ENCODE results near the gene ZNF319. TPM values are rescaled to one million over a fixed set of nuclear protein-coding genes. Genes with fewer than 3 reads are reported as not detected.

The ZNF319 gene
- total RNA-seq, 1 donor: 4.3 TPM

DNA sequence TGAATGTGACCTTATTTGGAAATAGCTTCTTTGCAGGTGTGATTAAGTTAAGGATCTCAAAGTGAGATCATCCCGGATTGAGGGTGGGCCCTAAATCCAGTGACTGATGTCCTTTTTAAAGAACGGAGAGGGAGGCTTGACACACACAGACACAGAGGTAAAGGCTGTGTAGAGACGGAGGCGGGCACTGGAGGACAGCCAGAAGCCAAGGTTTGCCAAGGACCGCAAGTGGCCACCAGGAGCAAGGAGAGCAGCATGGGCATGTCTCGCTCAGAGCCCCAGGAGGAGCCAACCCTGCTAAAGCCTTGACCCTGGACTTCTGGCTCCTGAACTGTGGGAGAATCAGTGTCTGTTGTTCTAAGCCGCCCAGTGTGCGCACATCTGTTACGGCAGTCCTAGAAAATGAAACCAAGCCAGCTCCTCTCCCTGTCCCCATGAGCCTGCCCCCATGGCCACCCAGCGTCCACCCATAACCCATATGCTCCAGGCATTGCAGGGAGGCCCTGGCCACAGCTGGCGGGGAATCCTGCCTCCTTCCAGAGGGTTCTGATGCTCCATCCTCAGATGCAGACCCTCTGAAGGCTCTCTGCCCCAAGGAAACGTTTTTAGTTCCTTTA, 44.8 kb downstream of the ZNF319 start:
- H3K27me3 ChIP-seq (ENCODE audit: insufficient read depth, low read length): peaks cover 5% of the 10 kb centered on the region
- H3K27ac ChIP-seq (ENCODE audit: low read depth, low read length): no peak overlapping the region
- H3K4me3 ChIP-seq (ENCODE audit: insufficient read depth, low read length): no peak overlapping the region
- TF ChIP-seq, protein P1, sequence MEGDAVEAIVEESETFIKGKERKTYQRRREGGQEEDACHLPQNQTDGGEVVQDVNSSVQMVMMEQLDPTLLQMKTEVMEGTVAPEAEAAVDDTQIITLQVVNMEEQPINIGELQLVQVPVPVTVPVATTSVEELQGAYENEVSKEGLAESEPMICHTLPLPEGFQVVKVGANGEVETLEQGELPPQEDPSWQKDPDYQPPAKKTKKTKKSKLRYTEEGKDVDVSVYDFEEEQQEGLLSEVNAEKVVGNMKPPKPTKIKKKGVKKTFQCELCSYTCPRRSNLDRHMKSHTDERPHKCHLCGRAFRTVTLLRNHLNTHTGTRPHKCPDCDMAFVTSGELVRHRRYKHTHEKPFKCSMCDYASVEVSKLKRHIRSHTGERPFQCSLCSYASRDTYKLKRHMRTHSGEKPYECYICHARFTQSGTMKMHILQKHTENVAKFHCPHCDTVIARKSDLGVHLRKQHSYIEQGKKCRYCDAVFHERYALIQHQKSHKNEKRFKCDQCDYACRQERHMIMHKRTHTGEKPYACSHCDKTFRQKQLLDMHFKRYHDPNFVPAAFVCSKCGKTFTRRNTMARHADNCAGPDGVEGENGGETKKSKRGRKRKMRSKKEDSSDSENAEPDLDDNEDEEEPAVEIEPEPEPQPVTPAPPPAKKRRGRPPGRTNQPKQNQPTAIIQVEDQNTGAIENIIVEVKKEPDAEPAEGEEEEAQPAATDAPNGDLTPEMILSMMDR (IDR thresholded peaks at IDR 0.05; ENCODE audit: extremely low read depth, low read depth, low read length): no peak
- H3K79me2 ChIP-seq (ENCODE audit: insufficient read depth, low read length): no peaks in the 10 kb centered on the region
- H3K36me3 ChIP-seq (ENCODE audit: insufficient read depth, low read length): no peaks in the 10 kb centered on the region
- DNase-seq (ENCODE audit: insufficient read length, low spot score, missing footprints): peak; percentile 86
- H4K20me1 ChIP-seq (ENCODE audit: insufficient read depth, low read length): no peaks in the 10 kb centered on the region
- H3K9me3 ChIP-seq (ENCODE audit: low read depth, low read length): no peaks in the 10 kb centered on the region
- H3K4me1 ChIP-seq (ENCODE audit: insufficient read depth, low read length): no peaks in the 10 kb centered on the region
- H3K4me2 ChIP-seq (ENCODE audit: insufficient read depth, low read length): no peak overlapping the region
- no peak overlapping the region for H2AFZ ChIP-seq (ENCODE audit: low read length)

DNA sequence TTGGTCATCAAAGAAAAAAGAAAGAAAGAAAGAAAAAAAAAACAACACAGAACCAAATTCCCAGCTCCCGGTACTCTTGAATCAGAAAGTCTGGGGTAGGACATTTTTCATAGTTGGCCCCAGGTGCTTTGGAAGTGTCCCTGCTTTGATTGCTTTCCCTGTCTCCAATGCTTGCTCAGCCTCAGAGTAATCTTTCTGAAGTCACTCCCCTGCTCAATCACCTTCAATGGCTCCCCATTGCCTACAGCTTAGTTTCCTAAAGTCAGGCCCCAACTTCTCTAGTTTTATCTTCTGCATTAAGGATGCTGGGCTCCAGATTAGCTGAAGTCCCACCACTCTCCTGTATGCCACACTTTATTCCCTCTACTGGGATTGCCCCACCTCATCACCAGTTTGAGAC, 46.6 kb downstream of the ZNF319 start:
- Histone ChIP-seq H3K4me3 (ENCODE audit: insufficient read depth, low read length) (no peak overlapping the region), H3K4me2 (ENCODE audit: insufficient read depth, low read length) (no peak overlapping the region), H3K79me2 (ENCODE audit: insufficient read depth, low read length) (no peaks in the 10 kb centered on the region), H3K4me1 (ENCODE audit: insufficient read depth, low read length) (no peaks in the 10 kb centered on the region), H3K27ac (ENCODE audit: low read depth, low read length) (no peak overlapping the region), H3K27me3 (ENCODE audit: insufficient read depth, low read length) (no peaks in the 10 kb centered on the region), H3K9me3 (ENCODE audit: low read depth, low read length) (no peaks in the 10 kb centered on the region), H2AFZ (ENCODE audit: low read length) (no peak overlapping the region), H4K20me1 (ENCODE audit: insufficient read depth, low read length) (no peaks in the 10 kb centered on the region), H3K36me3 (ENCODE audit: insufficient read depth, low read length) (no peaks in the 10 kb centered on the region)
- DNase-seq (ENCODE audit: insufficient read length, low spot score, missing footprints): peak; percentile 43
- TF ChIP-seq, protein P1 (IDR thresholded peaks at IDR 0.05; ENCODE audit: extremely low read depth, low read depth, low read length): no peak

DNA sequence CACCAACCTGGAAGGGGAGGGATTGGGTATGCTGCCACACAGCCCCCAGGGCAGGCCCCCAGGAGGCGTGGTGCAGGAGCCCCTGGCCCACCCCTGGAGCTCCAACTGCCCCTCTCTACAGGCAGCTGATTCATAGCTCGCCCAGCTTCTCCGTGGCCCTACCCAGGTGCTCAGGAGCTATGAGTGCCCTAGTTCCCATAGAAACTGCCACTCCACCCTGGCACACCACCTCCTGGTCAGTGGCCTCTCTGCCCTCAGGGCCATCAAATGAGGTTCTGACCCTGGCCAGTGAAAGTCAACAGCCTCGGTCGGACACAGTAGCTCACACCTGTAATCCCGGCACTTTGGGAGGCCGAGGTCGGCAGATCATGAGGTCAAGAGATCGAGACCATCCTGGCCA, 47.6 kb downstream of the ZNF319 start:
- Histone ChIP-seq H3K4me3 (ENCODE audit: insufficient read depth, low read length) (no peak overlapping the region), H3K4me1 (ENCODE audit: insufficient read depth, low read length) (no peaks in the 10 kb centered on the region), H3K4me2 (ENCODE audit: insufficient read depth, low read length) (no peak overlapping the region), H2AFZ (ENCODE audit: low read length) (no peak overlapping the region), H3K36me3 (ENCODE audit: insufficient read depth, low read length) (no peaks in the 10 kb centered on the region), H3K79me2 (ENCODE audit: insufficient read depth, low read length) (no peaks in the 10 kb centered on the region), H3K27me3 (ENCODE audit: insufficient read depth, low read length) (peaks cover 3% of the 10 kb centered on the region), H3K9me3 (ENCODE audit: low read depth, low read length) (no peaks in the 10 kb centered on the region), H4K20me1 (ENCODE audit: insufficient read depth, low read length) (no peaks in the 10 kb centered on the region), H3K27ac (ENCODE audit: low read depth, low read length) (no peak overlapping the region)
- TF ChIP-seq, protein P1 (IDR thresholded peaks at IDR 0.05; ENCODE audit: extremely low read depth, low read depth, low read length): no peak
- DNase-seq (ENCODE audit: insufficient read length, low spot score, missing footprints): peak; percentile 19

DNA sequence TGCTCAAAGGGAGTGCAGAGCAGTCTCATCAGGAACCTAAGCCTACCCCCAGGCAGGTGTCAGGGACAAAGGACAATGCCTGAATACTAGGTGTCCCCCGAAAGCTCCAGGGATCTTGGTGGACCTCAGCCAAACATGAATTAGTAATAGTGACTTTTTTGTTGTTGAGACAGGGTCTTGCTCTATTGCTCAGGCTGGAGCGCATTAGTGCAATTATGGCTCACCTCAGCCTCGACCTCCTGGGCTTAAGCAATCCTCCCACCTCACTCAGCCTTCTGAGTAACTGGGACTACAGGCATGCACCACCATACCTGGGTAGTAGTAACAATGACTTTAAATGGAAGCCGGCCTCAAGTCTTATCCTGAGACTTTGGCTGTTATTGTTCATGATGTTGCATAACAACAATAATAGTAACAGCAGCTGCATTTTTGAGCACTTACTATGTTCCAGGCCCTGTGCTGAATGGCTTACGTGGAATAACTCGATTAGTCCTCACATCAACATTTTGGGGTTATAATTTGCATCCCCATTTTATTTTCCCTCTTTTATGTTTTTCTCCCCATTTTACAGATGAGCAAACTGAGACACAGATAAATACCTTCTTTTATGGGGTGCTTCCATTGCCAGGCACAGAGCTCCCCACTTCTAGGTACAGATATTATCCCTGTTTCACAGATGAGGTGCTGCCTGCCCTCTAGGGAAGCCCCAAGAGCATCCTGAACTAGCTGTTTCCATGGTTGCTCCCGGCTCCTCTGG, 49.1 kb downstream of the ZNF319 start:
- TF ChIP-seq, protein P1 (IDR thresholded peaks at IDR 0.05; ENCODE audit: extremely low read depth, low read depth, low read length): no peak
- Histone ChIP-seq H3K27me3 (ENCODE audit: insufficient read depth, low read length) (peaks cover 6% of the 10 kb centered on the region), H3K4me1 (ENCODE audit: insufficient read depth, low read length) (no peaks in the 10 kb centered on the region), H3K79me2 (ENCODE audit: insufficient read depth, low read length) (no peaks in the 10 kb centered on the region), H3K9me3 (ENCODE audit: low read depth, low read length) (no peaks in the 10 kb centered on the region), H2AFZ (ENCODE audit: low read length) (no peak overlapping the region), H3K27ac (ENCODE audit: low read depth, low read length) (no peak overlapping the region), H4K20me1 (ENCODE audit: insufficient read depth, low read length) (no peaks in the 10 kb centered on the region), H3K4me3 (ENCODE audit: insufficient read depth, low read length) (no peak overlapping the region), H3K36me3 (ENCODE audit: insufficient read depth, low read length) (no peaks in the 10 kb centered on the region), H3K4me2 (ENCODE audit: insufficient read depth, low read length) (no peak overlapping the region)
- DNase-seq (ENCODE audit: insufficient read length, low spot score, missing footprints): no peak
